Measurements from ENCODE around the gene SELENOI.
A peak's percentile ranks its signal among the peaks of the same experiment; 100 is the strongest.
"Not testable (repeated sequence)": the region's sequence is repeated elsewhere in the genome, so short reads cannot be mapped to it uniquely, and the experiment has no call there.

The SELENOI gene

GRCh38 chr2:26345545-26346453, at the start of gene SELENOI:
TSS of gene SELENOI (plus strand) at chr2:26346143. CDS start at chr2:26346233, 90 bp downstream.
- peak; percentile 98 for DNase-seq

DNA sequence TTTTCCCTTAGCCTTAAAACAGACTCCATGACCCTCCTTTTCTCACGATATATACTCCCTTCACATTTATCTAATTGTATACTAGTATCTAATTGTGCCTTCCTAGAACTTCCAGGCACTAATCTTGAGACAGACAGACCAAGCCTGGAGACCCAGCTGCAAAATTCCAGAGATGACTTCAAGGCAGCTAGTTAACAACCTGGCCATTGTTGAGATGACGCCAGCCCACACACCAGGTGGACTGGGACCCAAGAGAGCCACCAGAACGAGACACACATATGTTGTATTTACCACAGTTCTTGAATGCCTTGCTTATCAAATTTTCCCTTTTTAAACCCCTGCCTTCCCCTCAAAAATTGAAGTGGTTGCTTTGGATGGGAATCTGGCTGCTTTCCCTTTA, 48.9 kb upstream of the SELENOI start:
- no peak for DNase-seq

DNA sequence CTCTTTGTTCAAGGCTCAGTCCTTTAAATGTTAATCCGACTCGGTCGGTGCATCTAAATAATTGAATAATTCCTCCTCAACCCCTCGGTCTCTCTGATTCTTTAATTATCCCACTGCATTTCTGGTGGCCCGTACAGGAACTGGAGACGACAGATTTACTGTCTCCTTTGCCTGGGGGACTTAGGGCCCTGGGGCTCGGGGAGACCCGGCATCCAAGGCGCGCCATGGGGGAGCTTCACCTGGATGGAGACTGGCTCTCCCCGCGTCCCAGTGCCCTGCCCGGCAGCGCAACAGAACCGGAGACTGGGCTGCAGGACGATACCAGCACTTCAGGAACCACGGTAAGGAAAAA, 47.7 kb upstream of the SELENOI start:
- no peak for DNase-seq

- DNase-seq: no peak
Measured at GRCh38 chr2:26298638-26299393, 47.1 kb upstream of the SELENOI start.

DNA sequence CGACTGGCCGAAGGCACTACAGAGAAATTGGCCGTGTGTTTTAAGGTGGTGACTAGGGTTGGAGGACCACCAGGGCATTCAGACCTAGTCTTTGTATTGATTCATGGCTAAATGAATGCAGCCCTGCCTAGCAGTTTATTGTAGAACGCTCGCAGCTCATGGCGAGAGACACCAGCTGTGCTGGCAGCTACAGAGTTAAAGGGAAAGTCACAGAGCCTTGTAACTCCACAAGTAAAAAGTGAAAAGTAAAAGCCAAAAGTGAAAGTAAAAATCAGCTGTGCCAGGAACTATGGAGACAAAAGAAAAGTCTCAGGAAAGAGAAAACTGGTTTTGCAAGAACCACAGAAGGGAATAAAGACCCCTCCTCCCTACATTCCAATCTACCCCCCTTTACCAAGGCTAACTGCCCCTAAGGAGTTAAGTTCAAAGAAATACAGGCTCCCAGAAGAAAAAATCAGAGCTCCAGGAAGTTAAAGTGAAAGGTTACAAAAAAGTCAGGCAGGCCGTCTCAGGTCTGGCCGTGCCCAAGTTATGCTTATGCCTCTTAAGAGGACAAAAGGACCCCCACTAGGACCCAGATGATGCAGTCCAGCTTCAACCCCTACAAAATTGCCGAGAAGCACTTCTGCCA, 46.4 kb upstream of the SELENOI start:
- DNase-seq: no peak

DNA sequence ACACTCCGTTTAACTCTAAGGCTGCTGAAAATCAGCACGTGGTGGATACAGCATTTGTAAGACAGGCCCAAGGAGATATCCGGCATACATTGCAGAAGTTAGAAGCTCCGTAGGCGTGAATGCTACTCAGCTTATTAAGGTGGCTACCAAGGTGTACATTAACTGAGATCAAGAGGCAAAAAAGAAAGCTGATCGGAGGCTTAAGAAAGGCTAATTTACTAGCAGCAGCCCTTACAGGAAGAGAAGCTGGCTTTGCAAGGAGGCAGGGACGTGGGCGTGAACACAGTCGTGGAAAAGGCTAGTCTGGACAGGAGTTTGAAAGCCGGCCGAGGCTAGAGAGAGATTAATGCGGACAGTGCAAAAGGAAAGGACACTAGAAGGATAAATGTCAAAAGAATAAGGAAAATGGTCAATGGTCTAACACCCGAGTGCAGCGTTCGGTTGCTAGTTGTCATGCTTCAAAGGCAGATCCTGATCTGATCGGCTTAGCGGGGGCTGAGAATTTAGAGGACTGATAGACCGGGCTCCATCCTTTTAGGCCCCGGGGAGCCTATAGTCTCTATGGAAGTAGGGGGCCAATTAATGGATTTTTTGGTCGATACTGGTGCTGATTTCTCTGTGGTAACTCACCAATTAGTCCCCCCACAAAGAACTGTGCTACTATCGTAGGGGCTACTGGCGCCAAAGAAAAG, 45.6 kb upstream of the SELENOI start:
- no peak for DNase-seq

DNA sequence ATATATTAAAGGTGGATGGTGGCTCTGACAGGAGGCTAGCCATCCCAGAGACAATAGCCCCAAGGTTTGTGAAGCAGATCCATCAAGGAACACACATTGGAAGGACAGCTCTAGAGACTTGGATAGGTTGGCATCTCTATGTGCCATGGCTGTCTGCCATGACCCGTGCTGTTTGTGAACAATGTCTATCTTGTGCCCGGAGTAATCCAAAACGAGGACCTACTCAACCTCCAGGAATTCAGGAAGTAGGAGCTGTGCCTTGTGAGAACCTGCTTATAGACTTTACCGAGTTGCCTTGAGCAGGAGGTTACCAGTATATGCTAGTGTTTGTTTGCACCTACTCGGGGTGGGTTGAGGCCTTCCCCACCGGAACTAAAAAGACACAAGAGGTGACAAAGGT, 43.1 kb upstream of the SELENOI start:
- no peak for DNase-seq

DNA sequence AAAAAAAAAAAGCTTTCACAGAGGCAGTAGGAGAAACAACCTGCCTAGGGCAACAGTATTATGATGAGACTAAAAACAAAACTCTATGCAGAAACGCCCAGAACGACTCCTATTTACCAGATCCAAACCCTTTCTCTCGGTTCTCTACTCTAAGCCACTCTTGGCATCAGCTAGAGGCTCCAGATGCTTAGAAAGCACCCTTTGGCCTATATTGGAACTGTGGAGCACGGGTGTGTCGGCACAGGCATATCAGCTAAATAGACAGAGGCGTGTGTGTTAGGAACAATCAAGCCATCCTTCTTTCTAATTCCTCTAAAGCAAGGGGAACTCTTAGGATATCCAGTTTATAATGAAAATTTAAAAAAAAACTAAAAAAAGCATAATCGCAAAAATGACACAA, 40.8 kb upstream of the SELENOI start:
- not testable (repeated sequence) for DNase-seq

DNA sequence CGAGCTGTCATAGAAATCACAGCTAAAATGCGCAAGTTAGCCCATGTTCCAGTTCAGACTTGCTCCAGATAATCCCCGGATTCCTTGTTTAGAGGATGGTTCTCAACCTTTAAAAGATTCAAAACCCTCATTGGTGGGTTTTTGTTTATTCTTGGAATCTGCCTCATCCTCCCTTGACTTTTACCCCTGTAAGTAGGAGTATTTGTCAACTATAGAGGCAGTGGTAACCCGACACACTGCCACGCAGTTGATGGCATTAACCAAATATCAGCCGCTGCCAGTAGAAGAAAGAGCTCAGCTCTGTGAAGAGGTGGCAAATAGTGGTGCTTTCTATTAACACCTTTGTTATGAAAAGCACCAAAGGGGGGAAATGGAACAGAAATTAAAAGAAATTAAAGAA, 40.4 kb upstream of the SELENOI start:
- no peak for DNase-seq

DNA sequence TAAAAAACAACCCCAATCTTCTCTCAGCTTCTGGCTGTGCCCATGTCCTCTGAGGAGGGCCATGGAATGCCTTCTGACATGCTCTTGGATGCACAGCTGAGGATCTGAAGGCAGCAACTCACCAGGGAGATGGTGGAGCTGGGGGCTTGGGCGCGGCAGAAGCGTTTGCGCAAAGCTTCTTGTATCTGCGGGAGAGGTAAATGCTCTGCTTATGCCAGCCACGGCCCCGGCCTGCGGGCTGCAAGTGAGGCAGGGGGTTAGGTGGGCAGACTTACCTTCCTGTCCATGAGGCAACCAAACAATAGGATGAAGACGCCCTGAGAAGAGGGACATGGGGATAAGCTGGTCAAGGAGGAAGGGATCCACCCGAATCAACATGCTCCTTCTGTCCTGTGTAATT, 36.0 kb upstream of the SELENOI start:
- DNase-seq: no peak

- no peak for DNase-seq
Measured at GRCh38 chr2:26312471-26312870, 33.5 kb upstream of the SELENOI start.

DNA sequence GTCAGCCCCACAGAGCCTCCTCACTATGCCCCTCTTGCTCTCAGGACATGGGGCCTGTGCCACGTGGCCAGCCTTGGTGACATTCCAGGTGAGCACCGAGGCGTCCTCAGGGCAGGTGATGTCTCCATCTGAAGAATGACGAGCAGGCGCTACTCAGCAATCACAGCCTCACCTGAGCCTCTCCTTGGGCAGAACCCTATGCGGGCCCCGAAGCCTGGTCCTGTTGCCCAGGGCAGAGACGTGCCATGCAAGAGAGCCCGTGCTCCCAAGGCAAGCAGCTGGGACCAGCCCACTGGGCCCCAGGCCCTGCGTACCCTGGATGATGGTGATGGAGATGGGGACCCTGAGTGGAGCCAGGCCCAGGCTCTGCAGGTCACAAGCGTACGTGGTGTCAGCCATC, 32.5 kb upstream of the SELENOI start:
- DNase-seq: no peak

GRCh38 chr2:26314243-26314642, 31.7 kb upstream of the SELENOI start:
- DNase-seq: no peak

GRCh38 chr2:26316041-26316440, 29.9 kb upstream of the SELENOI start:
- no peak for DNase-seq

GRCh38 chr2:26316845-26317244, 29.1 kb upstream of the SELENOI start:
- no peak for DNase-seq

DNA sequence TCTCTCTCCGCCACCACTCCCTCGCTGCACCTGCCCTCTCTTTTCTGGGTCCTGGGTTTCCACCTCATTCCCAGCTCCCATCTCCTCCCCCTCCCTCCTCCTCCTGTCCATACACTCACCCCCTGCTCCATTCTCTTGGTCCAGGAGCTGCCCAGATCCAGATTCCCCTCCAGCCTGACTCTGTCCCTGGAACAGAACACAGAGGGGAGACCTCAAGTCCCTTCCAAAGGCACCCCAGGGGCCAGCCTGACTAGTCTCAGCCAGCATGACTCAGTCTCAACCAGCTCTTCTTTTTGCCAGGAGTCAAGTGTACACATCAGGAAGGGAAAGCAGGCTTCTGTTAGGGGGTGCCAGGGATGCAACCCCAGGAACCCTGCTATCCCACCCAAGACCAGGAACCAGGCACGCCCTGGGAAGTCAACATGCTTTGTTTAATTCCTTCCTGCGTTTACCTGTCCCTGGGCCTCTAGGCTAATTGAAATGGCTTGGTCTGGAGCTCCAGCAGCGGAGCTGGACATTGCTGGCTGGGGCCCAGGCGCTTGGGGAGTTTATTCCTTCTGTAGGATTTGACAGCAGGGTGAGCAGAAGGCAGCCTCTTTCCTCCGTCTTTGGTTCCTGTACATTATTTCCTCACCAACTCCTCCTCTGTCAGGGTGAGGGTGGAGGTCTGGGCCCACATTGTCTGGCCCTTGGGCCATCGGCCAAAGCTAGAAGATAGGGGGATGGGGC, 28.4 kb upstream of the SELENOI start:
- no peak for DNase-seq

DNA sequence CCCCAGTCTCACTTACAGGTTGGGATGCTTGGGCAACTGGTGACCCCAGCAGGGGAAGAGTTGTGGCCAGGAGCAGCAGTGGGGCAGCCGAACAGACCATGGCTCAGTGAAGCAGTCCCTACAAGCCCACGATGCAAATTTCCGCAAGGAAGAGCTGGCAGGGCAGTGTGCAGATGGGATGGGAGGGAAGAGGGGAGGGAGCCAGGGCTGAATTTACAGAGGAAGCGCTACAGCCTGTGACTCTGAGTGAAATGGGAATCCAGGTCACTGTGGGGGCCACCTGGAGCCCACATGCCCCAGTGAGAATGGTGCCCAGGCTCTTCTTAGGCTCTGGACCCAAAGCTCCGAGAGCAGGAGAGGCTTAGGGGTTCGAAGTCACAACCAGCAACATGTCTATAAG, 27.0 kb upstream of the SELENOI start:
- DNase-seq: no peak

GRCh38 chr2:26324479-26324878, 21.5 kb upstream of the SELENOI start:
- not testable (repeated sequence) for DNase-seq

GRCh38 chr2:26324903-26325302, 21.0 kb upstream of the SELENOI start:
- DNase-seq: no peak

DNA sequence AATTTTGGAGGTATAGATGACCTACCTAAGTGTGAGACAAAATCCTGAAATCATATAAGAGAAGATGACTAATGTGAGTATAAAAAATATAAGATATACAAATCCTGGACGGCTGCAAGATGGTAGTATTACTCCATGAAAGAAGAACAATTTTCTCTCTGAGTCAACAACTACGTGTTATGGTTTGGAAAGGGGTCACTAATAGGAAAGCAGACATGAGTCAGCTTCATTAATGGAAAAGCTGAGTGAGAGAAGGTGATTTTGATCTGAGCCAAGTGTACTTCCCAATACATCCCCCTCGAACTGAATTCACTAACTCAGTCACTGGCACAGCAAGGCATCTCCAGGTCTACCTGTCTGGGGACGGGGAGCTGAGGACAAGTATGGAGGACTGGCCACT, 20.1 kb upstream of the SELENOI start:
- DNase-seq: no peak

GRCh38 chr2:26326514-26326913, 19.4 kb upstream of the SELENOI start:
- no peak for DNase-seq

All from NCI-H1105 treated with DMSO at 0.1 percent for 48 hours (cell line).